ENCODE results near the gene ARIH2. TPM values are rescaled to one million over a fixed set of nuclear protein-coding genes. Genes with fewer than 3 reads are reported as not detected.

The ARIH2 gene
- total RNA-seq, 1 donor from 2014 or later: 69.9 TPM

GRCh38 chr3:48938156-48938555 is 19.5 kb downstream of the ARIH2 start:
- Mint-ChIP-seq H3K9me3 (ENCODE audit: low read depth) (no peaks in the 10 kb centered on the region), H3K4me3 (ENCODE audit: unreplicated experiment) (no peak overlapping the region), H3K4me1 (ENCODE audit: low read depth) (peaks cover 10% of the 10 kb centered on the region), H3K27ac (ENCODE audit: unreplicated experiment) (no peak overlapping the region), H3K36me3 (ENCODE audit: low read depth) (peaks cover 10% of the 10 kb centered on the region), H3K27me3 (ENCODE audit: low read depth) (no peaks in the 10 kb centered on the region)
- no peak for DNase-seq (ENCODE audit: low spot score)
- TF ChIP-seq CTCF (IDR thresholded peaks at IDR 0.05): no peak

GRCh38 chr3:48938689-48939088 is 20.0 kb downstream of the ARIH2 start:
- H3K4me1 Mint-ChIP-seq (ENCODE audit: low read depth): peaks cover 10% of the 10 kb centered on the region
- H3K27ac Mint-ChIP-seq (ENCODE audit: unreplicated experiment): no peak overlapping the region
- no peak for DNase-seq (ENCODE audit: low spot score)
- TF ChIP-seq CTCF (IDR thresholded peaks at IDR 0.05): no peak
- H3K9me3 Mint-ChIP-seq (ENCODE audit: low read depth): no peaks in the 10 kb centered on the region
- H3K36me3 Mint-ChIP-seq (ENCODE audit: low read depth): peaks cover 11% of the 10 kb centered on the region
- H3K4me3 Mint-ChIP-seq (ENCODE audit: unreplicated experiment): no peak overlapping the region
- H3K27me3 Mint-ChIP-seq (ENCODE audit: low read depth): no peaks in the 10 kb centered on the region

- H3K27ac Mint-ChIP-seq (ENCODE audit: unreplicated experiment): no peak overlapping the region
- H3K9me3 Mint-ChIP-seq (ENCODE audit: low read depth): no peaks in the 10 kb centered on the region
- H3K4me1 Mint-ChIP-seq (ENCODE audit: low read depth): peaks cover 24% of the 10 kb centered on the region
- no peak for TF ChIP-seq CTCF (IDR thresholded peaks at IDR 0.05)
- H3K27me3 Mint-ChIP-seq (ENCODE audit: low read depth): no peaks in the 10 kb centered on the region
- DNase-seq (ENCODE audit: low spot score): no peak
- peaks cover 8% of the 10 kb centered on the region for H3K36me3 Mint-ChIP-seq (ENCODE audit: low read depth)
- no peak overlapping the region for H3K4me3 Mint-ChIP-seq (ENCODE audit: unreplicated experiment)
Observed at GRCh38 chr3:48945432-48945831, 26.8 kb downstream of the ARIH2 start.

- DNase-seq (ENCODE audit: low spot score): no peak
- Mint-ChIP-seq H3K4me1 (ENCODE audit: low read depth) (peaks cover 24% of the 10 kb centered on the region), H3K9me3 (ENCODE audit: low read depth) (no peaks in the 10 kb centered on the region), H3K36me3 (ENCODE audit: low read depth) (peaks cover 8% of the 10 kb centered on the region), H3K27ac (ENCODE audit: unreplicated experiment) (no peak overlapping the region), H3K4me3 (ENCODE audit: unreplicated experiment) (no peak overlapping the region), H3K27me3 (ENCODE audit: low read depth) (no peaks in the 10 kb centered on the region)
- no peak for TF ChIP-seq CTCF (IDR thresholded peaks at IDR 0.05)
Observed at GRCh38 chr3:48945891-48946549, 27.4 kb downstream of the ARIH2 start.

- Mint-ChIP-seq H3K36me3 (ENCODE audit: low read depth) (peaks cover 6% of the 10 kb centered on the region), H3K27me3 (ENCODE audit: low read depth) (no peaks in the 10 kb centered on the region), H3K9me3 (ENCODE audit: low read depth) (no peaks in the 10 kb centered on the region), H3K4me1 (ENCODE audit: low read depth) (peaks cover 24% of the 10 kb centered on the region), H3K4me3 (ENCODE audit: unreplicated experiment) (no peak overlapping the region), H3K27ac (ENCODE audit: unreplicated experiment) (peak overlapping the region; percentile 64)
- no peak for TF ChIP-seq CTCF (IDR thresholded peaks at IDR 0.05)
- no peak for DNase-seq (ENCODE audit: low spot score)
Observed at GRCh38 chr3:48949376-48949717, 30.7 kb downstream of the ARIH2 start.
